ENCODE data around the gene CECR2.

The CECR2 gene

DNA sequence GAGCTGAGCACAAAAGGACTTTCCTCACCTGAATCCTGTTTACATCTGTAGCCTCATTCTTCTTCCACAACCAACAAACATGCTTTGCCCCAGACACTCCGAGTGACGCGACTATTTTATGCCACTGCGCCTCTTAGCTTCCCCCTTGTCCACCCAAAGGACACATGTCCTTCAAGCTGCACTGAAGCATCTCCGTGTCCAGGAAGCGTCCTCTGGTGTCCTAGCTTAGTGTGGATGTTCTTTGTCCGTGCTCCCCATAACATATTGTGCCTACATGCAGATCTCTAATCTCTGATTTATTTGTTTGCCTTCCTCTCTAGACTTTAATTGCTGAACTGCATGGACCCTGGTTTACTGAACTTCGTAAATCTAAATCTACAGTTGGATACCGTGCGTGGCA is 20.1 kb upstream of the CECR2 start:
- no peak overlapping the region for H3K4me3 ChIP-seq (ENCODE audit: low read length)
- no peak for TF ChIP-seq ZNF274 (IDR thresholded peaks at IDR 0.05; ENCODE audit: low read depth, low read length)

GRCh38 chr22:17350292-17350691 is 19.0 kb upstream of the CECR2 start:
- no peak overlapping the region for H3K4me3 ChIP-seq (ENCODE audit: low read length)

GRCh38 chr22:17352798-17353197 is 16.5 kb upstream of the CECR2 start:
- H3K4me3 ChIP-seq (ENCODE audit: low read length) = no peak overlapping the region
- no peak for TF ChIP-seq ZNF274 (IDR thresholded peaks at IDR 0.05; ENCODE audit: low read depth, low read length)

More at GRCh38 chr22:17350292-17350691, 19.0 kb upstream of the CECR2 start:
- no peak for TF ChIP-seq ZNF274 (IDR thresholded peaks at IDR 0.05; ENCODE audit: low read depth, low read length)

DNA sequence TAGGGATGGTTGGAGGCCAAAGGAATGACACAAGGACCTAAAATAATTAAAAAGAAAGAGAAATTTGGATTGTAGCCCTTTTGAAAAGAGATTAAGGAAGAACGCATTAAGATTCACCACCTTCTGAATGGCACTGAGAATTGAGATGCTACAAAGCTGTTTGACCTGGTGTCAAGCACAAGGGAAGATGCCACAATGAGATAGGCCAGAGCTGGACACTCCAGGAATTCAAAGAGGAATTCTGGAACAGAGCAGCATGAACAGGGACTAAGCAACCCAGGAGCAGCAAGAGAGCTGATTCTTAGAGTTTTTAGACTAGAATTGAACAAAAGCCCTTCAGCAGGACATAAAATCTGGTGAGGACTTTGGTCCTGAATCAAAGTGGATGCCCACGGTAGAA is 11.6 kb upstream of the CECR2 start:
- H3K4me3 ChIP-seq (ENCODE audit: low read length) = no peak overlapping the region
- TF ChIP-seq ZNF274 (IDR thresholded peaks at IDR 0.05; ENCODE audit: low read depth, low read length) = no peak

DNA sequence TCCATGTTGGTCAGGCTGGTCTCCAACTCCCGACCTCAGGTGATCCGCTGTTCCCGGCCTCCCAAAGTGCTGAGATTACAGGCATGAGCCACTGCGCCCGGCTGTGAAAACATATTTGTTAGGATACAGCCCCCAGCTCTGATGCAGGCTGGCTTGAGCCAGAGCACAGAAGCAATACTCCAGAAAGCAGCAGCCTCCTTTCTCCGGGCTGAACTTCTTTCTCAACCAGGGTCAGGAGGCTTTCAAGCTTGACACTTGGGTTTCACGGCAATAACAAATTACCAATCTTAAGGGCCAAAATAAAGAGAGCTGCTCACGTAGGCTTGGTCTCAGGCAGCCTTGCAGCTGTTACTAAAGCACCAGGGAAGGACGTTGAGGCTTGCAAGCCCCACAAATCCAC is 10.8 kb upstream of the CECR2 start:
- TF ChIP-seq ZNF274 (IDR thresholded peaks at IDR 0.05; ENCODE audit: low read depth, low read length) = no peak
- no peak overlapping the region for H3K4me3 ChIP-seq (ENCODE audit: low read length)

DNA sequence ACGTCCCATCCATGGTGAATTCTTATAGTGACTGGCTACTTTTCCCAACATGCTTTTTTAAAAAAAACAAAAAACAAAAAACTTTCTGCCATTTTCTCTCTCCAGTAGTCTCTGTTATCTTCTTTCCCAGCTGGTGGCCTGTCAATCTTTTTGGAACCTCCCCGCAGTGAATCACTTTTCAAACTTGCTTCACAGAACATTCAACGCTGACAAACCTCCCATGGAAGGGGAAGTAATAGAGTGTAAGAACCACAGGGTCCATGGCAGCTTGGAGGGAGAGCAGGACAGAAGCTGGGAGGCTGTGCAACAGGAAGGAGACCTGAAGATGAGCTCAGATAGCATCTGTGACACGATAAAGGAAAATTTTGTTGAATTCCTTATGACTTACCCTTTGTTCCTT is 9.8 kb upstream of the CECR2 start:
- H3K4me3 ChIP-seq (ENCODE audit: low read length) = no peak overlapping the region
- TF ChIP-seq ZNF274 (IDR thresholded peaks at IDR 0.05; ENCODE audit: low read depth, low read length) = no peak

- no peak for TF ChIP-seq ZNF274 (IDR thresholded peaks at IDR 0.05; ENCODE audit: low read depth, low read length)
- H3K4me3 ChIP-seq (ENCODE audit: low read length) = no peak overlapping the region
These were observed 2.9 kb upstream of the CECR2 start for GRCh38 chr22:17366329-17366728.

DNA sequence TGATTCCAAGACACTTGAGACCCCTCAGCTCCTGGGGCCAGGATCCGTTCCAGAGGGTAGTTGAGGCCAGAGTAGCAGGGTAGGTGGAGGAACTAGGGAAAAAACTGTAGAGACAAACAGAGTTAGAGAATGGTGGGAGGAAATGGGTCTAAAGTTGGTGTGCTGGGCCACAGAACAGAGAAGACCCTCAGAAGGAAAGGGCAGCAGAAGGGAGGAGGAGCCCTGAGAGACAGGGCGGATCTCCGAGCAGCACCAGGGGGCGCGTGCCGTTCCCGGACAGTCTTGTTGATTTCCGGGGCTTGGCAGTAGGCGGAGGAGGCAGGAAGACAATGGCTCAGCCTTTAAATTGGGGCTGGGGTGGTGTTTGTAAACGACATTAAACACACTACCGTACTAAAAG is 2.4 kb upstream of the CECR2 start:
- H3K4me3 ChIP-seq (ENCODE audit: low read length) = no peak overlapping the region
- no peak for TF ChIP-seq ZNF274 (IDR thresholded peaks at IDR 0.05; ENCODE audit: low read depth, low read length)

- H3K4me3 ChIP-seq (ENCODE audit: low read length) = no peak overlapping the region
- no peak for TF ChIP-seq ZNF274 (IDR thresholded peaks at IDR 0.05; ENCODE audit: low read depth, low read length)
These were observed 1.1 kb upstream of the CECR2 start for GRCh38 chr22:17368144-17368543.

DNA sequence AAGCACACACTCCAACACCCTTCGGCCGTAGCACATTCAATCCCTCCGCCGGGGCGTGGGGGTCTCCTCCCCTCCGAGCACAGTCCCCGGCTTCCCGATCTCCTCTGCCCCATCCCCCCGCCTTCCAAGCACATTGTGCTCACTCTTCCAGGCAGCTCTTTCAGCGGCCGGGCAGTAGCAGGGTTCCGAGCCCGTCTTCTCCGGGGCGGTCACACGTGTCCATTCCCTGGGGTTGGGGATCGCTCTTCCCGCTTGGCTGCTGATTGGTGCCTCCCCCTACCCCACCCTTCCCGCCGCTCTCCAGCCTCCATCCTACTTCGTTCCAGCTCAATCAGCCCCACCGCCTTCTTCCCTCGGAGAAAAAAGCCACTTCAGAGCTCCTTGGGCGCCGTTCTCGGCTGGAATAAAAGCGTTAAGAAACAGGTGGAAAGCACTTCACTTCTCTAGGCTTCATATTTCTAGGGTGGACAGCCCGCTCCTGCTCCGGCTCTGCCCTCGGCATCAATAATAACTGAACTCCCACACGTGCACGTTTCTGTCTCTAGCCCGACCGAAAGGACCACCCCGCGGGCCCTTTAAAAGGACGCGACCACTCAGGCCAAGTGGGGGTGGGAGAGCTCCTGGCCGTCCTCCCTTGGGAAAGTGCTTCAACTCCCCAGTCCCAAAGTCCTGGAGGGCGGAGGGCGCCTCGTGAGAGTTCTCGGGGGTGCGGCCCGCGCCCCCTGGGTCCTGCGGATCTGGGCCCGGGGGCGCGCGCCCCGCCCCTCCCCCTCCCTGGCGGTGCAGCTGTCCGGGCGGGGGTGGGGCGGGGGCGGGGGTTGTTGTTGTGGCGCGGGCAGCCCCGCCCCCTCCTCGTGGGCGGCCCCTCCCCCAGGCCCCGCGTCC is 464 bp upstream of the CECR2 start:
- no peak for TF ChIP-seq ZNF274 (IDR thresholded peaks at IDR 0.05; ENCODE audit: low read depth, low read length)
- peak overlapping the region; percentile 3; the same call in 1 of the 2 replicates for H3K4me3 ChIP-seq (ENCODE audit: low read length)

GRCh38 chr22:17370026-17370765 is 936 bp downstream of the CECR2 start:
- peak overlapping the region; percentile 57 for H3K4me3 ChIP-seq (ENCODE audit: low read length)

DNA sequence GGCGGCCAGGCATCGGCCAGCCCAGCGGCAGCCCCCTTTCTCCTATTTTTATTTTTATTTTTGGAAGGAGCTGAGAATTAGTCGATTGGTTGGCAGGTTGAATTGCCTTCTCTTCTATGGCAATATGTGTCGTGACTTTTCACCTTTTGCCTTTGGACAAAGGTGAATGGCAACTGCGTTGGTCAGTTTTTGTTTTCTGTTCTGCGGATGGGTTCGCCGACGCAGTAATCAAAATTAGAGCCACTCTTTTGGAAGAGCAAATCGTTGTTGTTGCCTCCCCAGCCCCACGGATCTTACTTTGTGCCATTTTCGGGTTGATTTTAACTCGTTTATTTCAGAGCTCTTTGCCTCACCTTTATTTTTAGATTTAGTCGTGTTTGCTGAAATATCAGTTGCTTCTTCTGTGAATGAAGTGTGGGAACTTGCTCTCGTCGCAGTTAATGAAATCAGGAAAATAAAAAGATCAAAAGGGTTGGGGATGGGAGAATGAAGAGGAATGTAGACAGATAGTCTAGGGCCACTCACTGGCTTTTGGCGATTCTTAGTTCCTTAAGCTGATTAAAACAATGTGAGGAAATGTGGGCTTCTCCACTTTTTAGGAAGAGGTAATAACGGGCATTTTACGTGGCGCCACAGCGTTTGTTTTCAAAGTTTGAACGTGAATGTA is 1.6 kb downstream of the CECR2 start:
- no peak for TF ChIP-seq ZNF274 (IDR thresholded peaks at IDR 0.05; ENCODE audit: low read depth, low read length)
- H3K4me3 ChIP-seq (ENCODE audit: low read length) = peak overlapping the region; percentile 57

More at GRCh38 chr22:17370026-17370765, 936 bp downstream of the CECR2 start:
- TF ChIP-seq ZNF274 (IDR thresholded peaks at IDR 0.05; ENCODE audit: low read depth, low read length) = no peak

GRCh38 chr22:17371448-17371847 is 2.2 kb downstream of the CECR2 start:
- TF ChIP-seq ZNF274 (IDR thresholded peaks at IDR 0.05; ENCODE audit: low read depth, low read length) = no peak
- no peak overlapping the region; the same call in 1 of the 2 replicates for H3K4me3 ChIP-seq (ENCODE audit: low read length)

DNA sequence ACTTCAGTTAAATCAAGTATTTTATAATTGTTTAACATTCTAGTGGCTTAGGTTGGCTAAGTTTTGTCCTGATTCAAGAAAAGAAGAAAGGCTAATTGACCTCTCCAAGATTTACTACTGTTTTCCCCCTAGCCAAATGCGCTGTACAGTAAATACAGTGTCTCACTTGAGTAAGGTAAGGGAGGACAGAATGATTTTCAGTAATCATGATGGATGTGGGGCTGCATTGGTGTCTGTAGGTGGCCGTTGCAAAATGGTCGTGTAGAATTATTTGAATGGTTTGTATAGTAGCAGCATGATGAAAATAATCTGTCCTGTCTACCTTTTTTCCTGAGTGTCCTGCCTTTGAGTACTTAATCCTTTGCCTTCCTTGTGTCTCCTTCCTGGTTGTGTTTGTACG is 4.6 kb downstream of the CECR2 start:
- no peak for TF ChIP-seq ZNF274 (IDR thresholded peaks at IDR 0.05; ENCODE audit: low read depth, low read length)
- H3K4me3 ChIP-seq (ENCODE audit: low read length) = no peak overlapping the region
